HEK293 (cell line): ENCODE data around the gene SNTB2.
"Not testable (repeated sequence)": the region's sequence is repeated elsewhere in the genome, so short reads cannot be mapped to it uniquely, and the experiment has no call there.

ENCODE experiments used
- CTCF ChIA-PET: fragments of 350-600 bp; formaldehyde crosslinking; extraction: SDS; loops from one replicate; lab custom pipeline; 2021; ENCODE audit warnings: antibody characterized with exemption; lab: Yijun Ruan, JAX
- POLR2A ChIA-PET: fragments of 300-600 bp; formaldehyde crosslinking; extraction: SDS; loops from one replicate; lab custom pipeline; 2020; ENCODE audit warnings: antibody characterized with exemption, inconsistent platforms; lab: Yijun Ruan, JAX
- H3K27ac ChIP-seq: fragments of 200-500 bp; sonication (Bioruptor generic); 2 replicates; pipeline ENCODE4 v1.5.1; 2014; ENCODE audit warnings: low read depth, low read length, control low read depth, inconsistent platforms; ENCODE audit errors: extremely low read depth
- H3K36me3 ChIP-seq, 2 experiments: fragments of 200-500 bp in 1 of 2; sonication (Bioruptor generic) in 1 of 2; 1 replicate in 1 of 2; 2 replicates in 1 of 2; pipeline ENCODE4 v1.5.1; 2014 to 2017; ENCODE audit warnings: inconsistent platforms in 2 of 2, low read length in 2 of 2; ENCODE audit not compliant: control insufficient read depth in 2 of 2, insufficient read depth in 1 of 2
- H3K4me1 ChIP-seq: fragments of 200-500 bp; sonication (Bioruptor generic); 2 replicates; pipeline ENCODE4 v1.5.1; 2014; ENCODE audit warnings: mild to moderate bottlenecking, low read length, inconsistent platforms; ENCODE audit not compliant: control insufficient read depth, insufficient read depth
- H3K4me3 ChIP-seq: 2 replicates; pipeline ENCODE4 v1.5.1; 2011; ENCODE audit warnings: low read depth, mild to moderate bottlenecking, control low read depth, low read length, moderate library complexity
- H3K9me3 ChIP-seq: fragments of 200-500 bp; sonication (Bioruptor generic); 2 replicates; pipeline ENCODE4 v1.5.1; 2014; ENCODE audit warnings: low read depth, low read length, inconsistent platforms; ENCODE audit not compliant: control insufficient read depth, insufficient read depth
- BCL6B ChIP-seq: fragments of 450-650 bp; formaldehyde crosslinking; IDR thresholded peaks from 2 replicates; pipeline ENCODE4 v1.5.1; 2017; ENCODE audit warnings: missing biosample characterization, missing genetic modification characterization
- FEZF1 ChIP-seq: fragments of 450-650 bp; formaldehyde crosslinking; IDR thresholded peaks from 2 replicates; pipeline ENCODE4 v1.5.1; 2016; ENCODE audit warnings: missing biosample characterization, missing genetic modification characterization
- GLI4 ChIP-seq: fragments of 450-650 bp; formaldehyde crosslinking; IDR thresholded peaks from 2 replicates; pipeline ENCODE4 v1.5.1; 2016; ENCODE audit warnings: missing biosample characterization, missing genetic modification characterization
- HOXC10 ChIP-seq: sonication (generic); formaldehyde crosslinking; IDR thresholded peaks from 2 replicates; pipeline ENCODE4 v1.8.1; 2023; ENCODE audit warnings: mild to moderate bottlenecking, missing genetic modification reagents
- PATZ1 ChIP-seq: fragments of 450-650 bp; formaldehyde crosslinking; IDR thresholded peaks from 2 replicates; pipeline ENCODE4 v1.5.1; 2016; ENCODE audit warnings: missing biosample characterization, missing genetic modification characterization
- RBAK ChIP-seq: fragments of 450-650 bp; formaldehyde crosslinking; IDR thresholded peaks from 2 replicates; pipeline ENCODE4 v1.5.1; 2016; ENCODE audit warnings: missing biosample characterization, missing genetic modification characterization
- SCRT1 ChIP-seq: fragments of 450-650 bp; formaldehyde crosslinking; IDR thresholded peaks from 2 replicates; pipeline ENCODE4 v1.5.1; 2016; ENCODE audit warnings: missing biosample characterization, missing genetic modification characterization, borderline replicate concordance
- TCF7L2 ChIP-seq: IDR thresholded peaks from 2 replicates; pipeline ENCODE4 v1.6.1; 2011; ENCODE audit warnings: low read depth, mild to moderate bottlenecking, inconsistent platforms, low read length, moderate library complexity, borderline replicate concordance
- ZBTB49 ChIP-seq: fragments of 450-650 bp; formaldehyde crosslinking; IDR thresholded peaks from 2 replicates; pipeline ENCODE4 v1.5.1; 2016; ENCODE audit warnings: missing biosample characterization, missing genetic modification characterization, low read depth
- ZFP3 ChIP-seq: fragments of 450-650 bp; formaldehyde crosslinking; IDR thresholded peaks from 2 replicates; pipeline ENCODE4 v1.5.1; 2016; ENCODE audit warnings: low read depth, missing biosample characterization, missing genetic modification characterization
- ZNF10 ChIP-seq: fragments of 450-650 bp; formaldehyde crosslinking; IDR thresholded peaks from 2 replicates; pipeline ENCODE4 v1.5.1; 2017; ENCODE audit warnings: missing biosample characterization, missing genetic modification characterization
- ZNF146 ChIP-seq: fragments of 450-650 bp; formaldehyde crosslinking; IDR thresholded peaks from 2 replicates; pipeline ENCODE4 v1.5.1; 2016; ENCODE audit warnings: missing biosample characterization, missing genetic modification characterization
- ZNF148 ChIP-seq: fragments of 450-650 bp; formaldehyde crosslinking; IDR thresholded peaks from 2 replicates; pipeline ENCODE4 v1.5.0; 2017; ENCODE audit warnings: missing biosample characterization, missing genetic modification characterization, borderline replicate concordance
- ZNF362 ChIP-seq: fragments of 450-650 bp; formaldehyde crosslinking; IDR thresholded peaks from 2 replicates; pipeline ENCODE4 v1.5.1; 2016; ENCODE audit warnings: missing biosample characterization, missing genetic modification characterization
- ZNF530 ChIP-seq: fragments of 450-650 bp; formaldehyde crosslinking; IDR thresholded peaks from 2 replicates; pipeline ENCODE4 v1.5.1; 2016; ENCODE audit warnings: low read depth, missing biosample characterization, missing genetic modification characterization
- ZNF654 ChIP-seq: fragments of 450-650 bp; formaldehyde crosslinking; IDR thresholded peaks from 2 replicates; pipeline ENCODE4 v1.5.1; 2016; ENCODE audit warnings: low read depth, missing biosample characterization, missing genetic modification characterization
- ZNF76 ChIP-seq: fragments of 450-650 bp; formaldehyde crosslinking; IDR thresholded peaks from 2 replicates; pipeline ENCODE4; 2016; ENCODE audit warnings: low read depth, missing biosample characterization, missing genetic modification characterization, borderline replicate concordance
- ZSCAN18 ChIP-seq: fragments of 450-650 bp; formaldehyde crosslinking; IDR thresholded peaks from 2 replicates; pipeline ENCODE4 v1.5.1; 2016; ENCODE audit warnings: missing biosample characterization, missing genetic modification characterization
- ZSCAN30 ChIP-seq: fragments of 450-650 bp; IDR thresholded peaks from 2 replicates; pipeline ENCODE4 v1.5.1; 2018; ENCODE audit warnings: missing biosample characterization, mild to moderate bottlenecking, missing genetic modification characterization, moderate library complexity

Gene SNTB2

GRCh38 chr16:69259428-69259764, 72.4 kb downstream of the SNTB2 start:
- POLR2A ChIA-PET, H3K27ac ChIP-seq, H3K9me3 ChIP-seq, H3K4me3 ChIP-seq, H3K4me1 ChIP-seq: not testable (repeated sequence)
- peaks cover 0 to 24% of the 10 kb centered on the region in 2 experiments; a peak in 2 of 3 replicates for H3K36me3 ChIP-seq
- CTCF ChIA-PET, result interaction anchor here (0.8 to 1.6 kb wide), 3 partner anchors 10 to 109 kb away, joined by 3 to 6 read pairs (median 6); no protein-coding TSS in a partner anchor
- TF ChIP-seq BCL6B (tag by site-specific recombination), result peak; percentile 76

- Histone ChIP-seq H3K4me1 (no peaks in the 10 kb centered on the region), H3K4me3 (no peak overlapping the region), H3K27ac (no peak overlapping the region), H3K9me3 (no peaks in the 10 kb centered on the region), H3K36me3 (peaks cover 0 to 28% of the 10 kb centered on the region in 2 experiments; a peak in 2 of 3 replicates)
- ChIA-PET POLR2A (no interaction called here), CTCF (interaction anchor here (0.6 to 1.6 kb wide), 5 partner anchors 11 to 110 kb away, joined by 3 to 6 read pairs (median 4); no protein-coding TSS in a partner anchor)
- TF ChIP-seq FEZF1 (tag by site-specific recombination) (no peak), ZNF76 (tag by site-specific recombination) (no peak), ZNF530 (tag by site-specific recombination) (no peak), TCF7L2 (no peak), ZNF10 (tag by site-specific recombination) (no peak), SCRT1 (tag by site-specific recombination) (0 out of 2 replicates have a peak, but pooled peaks have one; percentile 19)
Observed at GRCh38 chr16:69260019-69260418, 73.1 kb downstream of the SNTB2 start.

GRCh38 chr16:69260506-69260905, 73.5 kb downstream of the SNTB2 start:
- H3K36me3 ChIP-seq, result peaks cover 0 to 28% of the 10 kb centered on the region in 2 experiments; a peak in 2 of 3 replicates
- H3K27ac ChIP-seq, result no peak overlapping the region
- CTCF ChIA-PET, result interaction anchor here (0.6 to 1.6 kb wide), 4 partner anchors 14 to 110 kb away, joined by 3 to 6 read pairs (median 4); no protein-coding TSS in a partner anchor
- H3K4me3 ChIP-seq, result no peak overlapping the region
- no peaks in the 10 kb centered on the region for H3K4me1 ChIP-seq
- POLR2A ChIA-PET, result no interaction called here
- no peaks in the 10 kb centered on the region for H3K9me3 ChIP-seq
- TF ChIP-seq GLI4 (tag by site-specific recombination) (no peak), ZFP3 (tag by site-specific recombination) (no peak), ZSCAN30 (tag by site-specific recombination) (no peak), PATZ1 (tag by site-specific recombination) (no peak), RBAK (tag by site-specific recombination) (no peak), ZNF362 (no peak), ZNF146 (tag by site-specific recombination) (no peak), ZSCAN18 (tag by site-specific recombination) (no peak), HOXC10 (CRISPR knock-in tag) (no peak), ZBTB49 (tag by site-specific recombination) (no peak), ZNF654 (tag by site-specific recombination) (no peak), ZNF148 (tag by site-specific recombination) (no peak)
